ENCODE data around the gene TPRA1. TPM values are rescaled to one million over a fixed set of nuclear protein-coding genes. Genes with fewer than 3 reads are reported as not detected.

The TPRA1 gene
- total and polyA plus RNA-seq, 7 experiments from 2014 or later: 13.6 to 33.8 (median 24.5) TPM

DNA sequence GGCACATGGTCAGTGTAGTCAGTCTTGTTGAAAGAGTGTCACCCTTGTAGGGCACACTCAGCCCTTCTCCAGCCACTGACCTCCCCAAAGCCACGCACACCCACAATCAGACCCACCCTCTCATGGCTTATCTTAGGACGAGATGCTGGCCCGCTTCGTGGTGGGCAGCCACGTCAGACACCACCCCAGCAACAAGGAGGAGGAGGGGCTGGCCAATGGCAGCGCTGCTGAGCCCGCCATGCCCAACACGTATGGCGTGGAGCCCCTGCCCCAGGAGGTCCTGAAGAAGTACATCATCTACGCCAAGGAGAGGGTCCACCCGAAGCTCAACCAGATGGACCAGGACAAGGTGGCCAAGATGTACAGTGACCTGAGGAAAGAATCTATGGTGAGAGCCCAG lies 28.4 kb upstream of the TPRA1 start:
- ChIA-PET POLR2A (no interaction called here), CTCF (no interaction called here)
- Mint-ChIP-seq H3K9me3 (no peaks in the 10 kb centered on the region), H3K27ac (no peak overlapping the region), H3K27me3 (no peaks in the 10 kb centered on the region), H3K4me1 (peaks cover 0 to 11% (median 0%) of the 10 kb centered on the region in 7 donors), H3K4me3 (no peak overlapping the region), H3K36me3 (peaks cover 3 to 57% (median 39%) of the 10 kb centered on the region in 5 donors)
- Histone ChIP-seq H3K4me1 (ENCODE audit: control insufficient read depth in 2 of 2, insufficient read depth in 2 of 2, low read length in 2 of 2) (no peaks in the 10 kb centered on the region), H3K27ac (ENCODE audit: low read depth, low read length) (no peak overlapping the region), H3K4me3 (ENCODE audit: low read length) (no peak overlapping the region), H3K36me3 (ENCODE audit: control insufficient read depth in 2 of 3, insufficient read depth in 3 of 3, low read length in 3 of 3) (peaks cover 0 to 52% (median 0%) of the 10 kb centered on the region in 3 experiments), H3K27me3 (ENCODE audit: control insufficient read depth in 2 of 2, insufficient read depth in 2 of 2, low read length in 2 of 2) (no peaks in the 10 kb centered on the region), H3K9me3 (ENCODE audit: control insufficient read depth in 2 of 3, low read length in 3 of 3) (no peaks in the 10 kb centered on the region)
- ATAC-seq: no peak
- intact Hi-C loops (cut with micrococcal nuclease): no loop called here
- DNase-seq: no peak

- no peaks in the 10 kb centered on the region for H3K27me3 ChIP-seq (ENCODE audit: control insufficient read depth in 2 of 2, insufficient read depth in 2 of 2, low read length in 2 of 2)
- H3K9me3 Mint-ChIP-seq: no peaks in the 10 kb centered on the region
- POLR2A ChIA-PET: no interaction called here
- H3K27ac ChIP-seq (ENCODE audit: low read depth, low read length): no peak overlapping the region
- no peaks in the 10 kb centered on the region for H3K4me1 ChIP-seq (ENCODE audit: control insufficient read depth in 2 of 2, insufficient read depth in 2 of 2, low read length in 2 of 2)
- no peak for DNase-seq
- H3K36me3 Mint-ChIP-seq: peaks cover 6 to 69% (median 42%) of the 10 kb centered on the region in 5 donors
- no peak for ATAC-seq
- no peaks in the 10 kb centered on the region for H3K9me3 ChIP-seq (ENCODE audit: control insufficient read depth in 2 of 3, low read length in 3 of 3)
- H3K36me3 ChIP-seq (ENCODE audit: control insufficient read depth in 2 of 3, insufficient read depth in 3 of 3, low read length in 3 of 3): peaks cover 0 to 52% (median 0%) of the 10 kb centered on the region in 3 experiments
- H3K27me3 Mint-ChIP-seq: no peaks in the 10 kb centered on the region
- H3K27ac Mint-ChIP-seq: no peak overlapping the region
- no peak overlapping the region for H3K4me3 ChIP-seq (ENCODE audit: low read length)
- intact Hi-C loops (cut with micrococcal nuclease): no loop called here
- H3K4me3 Mint-ChIP-seq: no peak overlapping the region
- CTCF ChIA-PET: no interaction called here
- peaks cover 0 to 13% (median 0%) of the 10 kb centered on the region in 7 donors for H3K4me1 Mint-ChIP-seq
These were observed 26.5 kb upstream of the TPRA1 start for GRCh38 chr3:127616836-127617605.

DNA sequence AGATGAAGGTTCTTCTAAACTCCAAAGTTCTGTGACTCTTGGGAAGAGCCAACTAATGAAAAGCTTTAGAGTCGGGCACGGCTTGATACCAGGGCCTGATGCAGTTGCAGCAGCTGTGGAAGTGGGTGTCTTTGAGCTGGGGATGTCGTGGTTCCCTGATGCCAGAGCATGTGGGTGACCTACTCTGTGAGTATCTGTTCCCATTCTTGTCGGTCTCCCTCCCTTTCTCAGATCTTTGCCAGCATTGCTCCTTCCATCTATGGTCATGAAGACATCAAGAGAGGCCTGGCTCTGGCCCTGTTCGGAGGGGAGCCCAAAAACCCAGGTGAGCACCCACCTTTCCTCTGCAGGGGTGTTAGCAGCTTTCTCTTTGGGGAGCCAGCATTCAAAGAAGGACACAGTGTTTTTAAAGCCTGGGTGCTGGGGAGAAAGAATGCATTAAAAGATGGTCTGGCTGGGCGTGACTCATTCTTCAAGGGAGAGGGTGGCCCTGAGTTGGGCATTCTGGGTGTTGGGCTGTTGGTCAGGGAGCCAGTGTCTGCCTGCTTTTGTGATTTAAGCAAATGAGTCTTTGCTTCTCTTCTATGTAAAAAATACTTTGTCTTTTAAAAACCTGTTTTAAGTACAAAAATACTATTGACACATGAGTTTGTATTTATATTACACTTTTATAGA lies 25.2 kb upstream of the TPRA1 start:
- ChIA-PET CTCF (interaction anchor here (0.6 kb wide), 2 partner anchors 25 to 67 kb away, joined by 4 to 6 read pairs; no protein-coding TSS in a partner anchor), POLR2A (no interaction called here)
- no peaks in the 10 kb centered on the region for H3K9me3 ChIP-seq (ENCODE audit: control insufficient read depth in 2 of 3, low read length in 3 of 3)
- ATAC-seq: no peak
- peak overlapping the region in 2 of 9 donors; percentile 7 to 51 for H3K27ac Mint-ChIP-seq
- H3K4me3 Mint-ChIP-seq: no peak overlapping the region
- H3K4me1 ChIP-seq (ENCODE audit: control insufficient read depth in 2 of 2, insufficient read depth in 2 of 2, low read length in 2 of 2): no peaks in the 10 kb centered on the region
- peaks cover 7 to 64% (median 32%) of the 10 kb centered on the region in 5 donors for H3K36me3 Mint-ChIP-seq
- intact Hi-C loops (cut with micrococcal nuclease): no loop called here
- H3K36me3 ChIP-seq (ENCODE audit: control insufficient read depth in 2 of 3, insufficient read depth in 3 of 3, low read length in 3 of 3): peaks cover 0 to 41% (median 0%) of the 10 kb centered on the region in 3 experiments
- H3K4me1 Mint-ChIP-seq: peaks cover 0 to 14% (median 0%) of the 10 kb centered on the region in 7 donors
- no peak overlapping the region for H3K4me3 ChIP-seq (ENCODE audit: low read length)
- H3K27me3 ChIP-seq (ENCODE audit: control insufficient read depth in 2 of 2, insufficient read depth in 2 of 2, low read length in 2 of 2): no peaks in the 10 kb centered on the region
- DNase-seq: no peak
- no peak overlapping the region for H3K27ac ChIP-seq (ENCODE audit: low read depth, low read length)
- no peaks in the 10 kb centered on the region for H3K9me3 Mint-ChIP-seq
- no peaks in the 10 kb centered on the region for H3K27me3 Mint-ChIP-seq

DNA sequence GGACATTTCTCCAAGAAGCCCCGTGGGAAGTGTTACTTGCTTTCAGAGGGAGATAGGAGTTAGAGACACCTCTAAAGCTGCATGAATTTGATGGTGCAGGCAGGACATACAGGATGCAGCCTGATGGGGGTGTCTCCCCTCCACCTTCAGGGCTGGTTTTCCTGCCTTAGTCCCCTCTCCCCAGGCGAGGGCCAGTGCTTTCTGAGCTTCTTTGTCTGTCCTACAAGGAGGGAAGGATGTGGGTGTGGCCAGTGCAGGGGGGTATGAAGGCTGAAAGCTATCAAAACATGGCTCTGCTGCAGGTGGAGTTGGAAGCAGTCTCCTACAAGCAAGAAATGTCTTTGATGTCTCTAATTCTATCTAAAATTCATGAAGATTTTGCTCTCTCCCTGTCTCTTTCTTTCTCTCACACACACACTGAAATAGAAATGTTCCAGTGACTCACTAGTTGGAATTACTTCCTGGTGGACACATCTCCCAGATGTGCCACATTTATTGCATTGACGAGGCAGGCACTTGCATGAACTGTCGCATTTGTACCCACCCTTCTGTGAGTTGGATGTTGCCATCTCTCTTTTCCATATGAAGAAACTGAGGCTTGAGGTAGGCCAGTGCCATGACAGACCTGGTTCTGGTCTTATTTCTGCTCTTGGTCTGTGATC lies 24.5 kb upstream of the TPRA1 start:
- Mint-ChIP-seq H3K9me3 (no peaks in the 10 kb centered on the region), H3K27ac (peak overlapping the region in 3 of 9 donors; percentile 7 to 51 (median 51)), H3K36me3 (peaks cover 11 to 63% (median 30%) of the 10 kb centered on the region in 5 donors), H3K4me3 (no peak overlapping the region), H3K4me1 (peaks cover 0 to 19% (median 0%) of the 10 kb centered on the region in 7 donors), H3K27me3 (no peaks in the 10 kb centered on the region)
- no peak for DNase-seq
- ChIA-PET CTCF (interaction anchor here (0.6 kb wide), 1 partner anchor 67 kb away, joined by 6 read pairs; no protein-coding TSS in a partner anchor), POLR2A (no interaction called here)
- H3K9me3 ChIP-seq (ENCODE audit: control insufficient read depth in 2 of 3, low read length in 3 of 3): no peaks in the 10 kb centered on the region
- no peak for ATAC-seq
- no peaks in the 10 kb centered on the region for H3K4me1 ChIP-seq (ENCODE audit: control insufficient read depth in 2 of 2, insufficient read depth in 2 of 2, low read length in 2 of 2)
- no peaks in the 10 kb centered on the region for H3K27me3 ChIP-seq (ENCODE audit: control insufficient read depth in 2 of 2, insufficient read depth in 2 of 2, low read length in 2 of 2)
- intact Hi-C loops (cut with micrococcal nuclease): no loop called here
- no peak overlapping the region for H3K4me3 ChIP-seq (ENCODE audit: low read length)
- peaks cover 0 to 35% (median 0%) of the 10 kb centered on the region in 3 experiments for H3K36me3 ChIP-seq (ENCODE audit: control insufficient read depth in 2 of 3, insufficient read depth in 3 of 3, low read length in 3 of 3)
- H3K27ac ChIP-seq (ENCODE audit: low read depth, low read length): no peak overlapping the region

DNA sequence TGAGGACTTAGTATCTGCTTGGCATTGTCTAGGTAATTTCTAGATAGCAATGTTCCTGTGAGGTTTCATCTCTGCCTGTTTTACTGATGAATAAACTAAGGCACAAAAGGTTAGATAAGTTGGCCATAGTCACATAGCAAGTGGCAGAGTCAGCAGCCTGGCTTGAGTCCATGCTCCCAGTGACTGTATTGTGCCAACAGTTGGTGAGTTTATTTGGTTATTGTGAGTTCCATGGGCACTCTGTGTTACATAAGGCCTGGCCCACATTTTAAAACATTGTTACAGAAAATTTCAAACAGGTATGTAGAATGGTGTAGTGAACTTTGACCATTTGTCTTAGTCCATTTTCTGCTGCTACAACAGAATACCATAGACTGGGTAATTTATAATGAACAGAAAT lies 22.9 kb upstream of the TPRA1 start:
- no peak for ATAC-seq
- Mint-ChIP-seq H3K4me3 (no peak overlapping the region), H3K4me1 (peaks cover 0 to 23% (median 0%) of the 10 kb centered on the region in 7 donors), H3K9me3 (no peaks in the 10 kb centered on the region), H3K27ac (peak overlapping the region in 1 of 9 donors; percentile 10), H3K27me3 (no peaks in the 10 kb centered on the region), H3K36me3 (peaks cover 11 to 65% (median 32%) of the 10 kb centered on the region in 5 donors)
- Histone ChIP-seq H3K4me3 (ENCODE audit: low read length) (no peak overlapping the region), H3K27ac (ENCODE audit: low read depth, low read length) (no peak overlapping the region), H3K4me1 (ENCODE audit: control insufficient read depth in 2 of 2, insufficient read depth in 2 of 2, low read length in 2 of 2) (no peaks in the 10 kb centered on the region), H3K36me3 (ENCODE audit: control insufficient read depth in 2 of 3, insufficient read depth in 3 of 3, low read length in 3 of 3) (peaks cover 0 to 39% (median 0%) of the 10 kb centered on the region in 3 experiments), H3K27me3 (ENCODE audit: control insufficient read depth in 2 of 2, insufficient read depth in 2 of 2, low read length in 2 of 2) (no peaks in the 10 kb centered on the region), H3K9me3 (ENCODE audit: control insufficient read depth in 2 of 3, low read length in 3 of 3) (no peaks in the 10 kb centered on the region)
- intact Hi-C loops (cut with micrococcal nuclease): no loop called here
- POLR2A ChIA-PET: no interaction called here
- DNase-seq: no peak
- CTCF ChIA-PET: no interaction called here

GRCh38 chr3:127612966-127613365 lies 22.4 kb upstream of the TPRA1 start:
- no peaks in the 10 kb centered on the region for H3K27me3 ChIP-seq (ENCODE audit: control insufficient read depth in 2 of 2, insufficient read depth in 2 of 2, low read length in 2 of 2)
- H3K4me1 Mint-ChIP-seq: peaks cover 0 to 24% (median 0%) of the 10 kb centered on the region in 7 donors
- no peak for DNase-seq
- no peak overlapping the region for H3K27ac ChIP-seq (ENCODE audit: low read depth, low read length)
- H3K9me3 ChIP-seq (ENCODE audit: control insufficient read depth in 2 of 3, low read length in 3 of 3): no peaks in the 10 kb centered on the region
- peaks cover 0 to 39% (median 0%) of the 10 kb centered on the region in 3 experiments for H3K36me3 ChIP-seq (ENCODE audit: control insufficient read depth in 2 of 3, insufficient read depth in 3 of 3, low read length in 3 of 3)
- H3K4me3 ChIP-seq (ENCODE audit: low read length): no peak overlapping the region
- no peak overlapping the region for H3K27ac Mint-ChIP-seq
- POLR2A ChIA-PET: no interaction called here
- H3K4me3 Mint-ChIP-seq: no peak overlapping the region
- no peaks in the 10 kb centered on the region for H3K9me3 Mint-ChIP-seq
- H3K27me3 Mint-ChIP-seq: no peaks in the 10 kb centered on the region
- no peaks in the 10 kb centered on the region for H3K4me1 ChIP-seq (ENCODE audit: control insufficient read depth in 2 of 2, insufficient read depth in 2 of 2, low read length in 2 of 2)
- CTCF ChIA-PET: no interaction called here
- no peak for ATAC-seq
- intact Hi-C loops (cut with micrococcal nuclease): no loop called here
- peaks cover 11 to 65% (median 31%) of the 10 kb centered on the region in 5 donors for H3K36me3 Mint-ChIP-seq

Data from naive thymus-derived CD4-positive, alpha-beta T cell (primary cell).